Sigmoid colon (tissue), 7 donors: ENCODE results near the gene RNASE13. TPM values are rescaled to one million over a fixed set of nuclear protein-coding genes. Genes with fewer than 3 reads are reported as not detected.

Experiments
- DNase-seq: peaks from one replicate; pipeline ENCODE4 v3.0.0-alpha.2; 2019
- H3K27ac ChIP-seq, 4 donors: fragments of 200-600 bp; sonication (generic); one replicate each; pipeline ENCODE4 v1.5.1; 2016 to 2019; ENCODE audit warnings: mild to moderate bottlenecking in 1 of 4
- H3K27me3 ChIP-seq, 3 donors: fragments of 200-600 bp; sonication (generic); one replicate each; pipeline ENCODE4 v1.5.1; 2019; ENCODE audit warnings: mild to moderate bottlenecking in 1 of 3
- H3K36me3 ChIP-seq, 4 donors: fragments of 200-600 bp; sonication (generic); one replicate each; pipeline ENCODE4 v1.5.1; 2016 to 2019
- H3K4me1 ChIP-seq, 4 donors: fragments of 200-600 bp; sonication (generic); one replicate each; pipeline ENCODE4 v1.5.1; 2017 to 2019
- H3K4me3 ChIP-seq, 4 donors: fragments of 200-600 bp; sonication (generic); one replicate each; pipeline ENCODE4 v1.5.1; 2017 to 2019; ENCODE audit warnings: mild to moderate bottlenecking in 2 of 4, moderate library complexity in 1 of 4
- H3K9me3 ChIP-seq, 4 donors: fragments of 200-600 bp in 3 of 4; sonication (generic) in 3 of 4; one replicate each; pipeline versions ENCODE4 v1.5.1 to v1.6.1; 2013 to 2019
- CTCF ChIP-seq, 4 experiments: fragments of 450-650 bp in 3 of 4; fragments of 200-600 bp in 1 of 4; IDR thresholded peaks; one replicate each; pipeline ENCODE4 v1.5.1; 2016 to 2019; ENCODE audit warnings: antibody characterized with exemption in 4 of 4, mild to moderate bottlenecking in 3 of 4, moderate library complexity in 2 of 4
- EP300 ChIP-seq, 4 donors: sonication (generic); formaldehyde crosslinking; IDR thresholded peaks; one replicate each; pipeline ENCODE4 v1.6.1; 2017; ENCODE audit warnings: antibody characterized with exemption in 4 of 4
- POLR2A ChIP-seq, 2 donors: fragments of 450-650 bp; IDR thresholded peaks; one replicate each; pipeline ENCODE4 v1.6.1; 2016; ENCODE audit warnings: antibody characterized with exemption in 2 of 2, mild to moderate bottlenecking in 2 of 2, moderate library complexity in 2 of 2
- POLR2AphosphoS5 ChIP-seq, 4 donors: sonication (generic); formaldehyde crosslinking; IDR thresholded peaks; one replicate each; pipeline ENCODE4 v1.6.1; 2017; ENCODE audit warnings: antibody characterized with exemption in 4 of 4
- WGBS, 2 donors: extraction: QIAGEN DNeasy Blood & Tissue Kit; methylation state at CpG; one replicate each; pipeline ENCODE4 v1.1.7; 2013; 5-methylcytosine and 5-hydroxymethylcytosine counted together
- intact Hi-C: fragments of 100-400 bp; cut with DNase I; formaldehyde crosslinking; loops from one replicate; pipeline ENCODE4 v1.15.1; 2023
- polyA plus RNA-seq, 3 donors: library from polyadenylated mRNA; stranded (reverse); fragments of 200-250 nt; gene quantifications; one replicate each; pipeline ENCODE4 v1.2.3, GENCODE V29; 2013
- total RNA-seq, 4 donors: library from RNA; depleted of rRNA; stranded (reverse); fragments of >200 nt; gene quantifications; one replicate each; pipeline ENCODE4 v1.1.0, GENCODE V29; 2016
- donor health status: healthy with polysubstance abuse.
- donor health status: Bipolar disorder and iron deficiency.
- donor health status: healthy.

Gene RNASE13
- total and polyA plus RNA-seq, 7 donors: not detected

DNA sequence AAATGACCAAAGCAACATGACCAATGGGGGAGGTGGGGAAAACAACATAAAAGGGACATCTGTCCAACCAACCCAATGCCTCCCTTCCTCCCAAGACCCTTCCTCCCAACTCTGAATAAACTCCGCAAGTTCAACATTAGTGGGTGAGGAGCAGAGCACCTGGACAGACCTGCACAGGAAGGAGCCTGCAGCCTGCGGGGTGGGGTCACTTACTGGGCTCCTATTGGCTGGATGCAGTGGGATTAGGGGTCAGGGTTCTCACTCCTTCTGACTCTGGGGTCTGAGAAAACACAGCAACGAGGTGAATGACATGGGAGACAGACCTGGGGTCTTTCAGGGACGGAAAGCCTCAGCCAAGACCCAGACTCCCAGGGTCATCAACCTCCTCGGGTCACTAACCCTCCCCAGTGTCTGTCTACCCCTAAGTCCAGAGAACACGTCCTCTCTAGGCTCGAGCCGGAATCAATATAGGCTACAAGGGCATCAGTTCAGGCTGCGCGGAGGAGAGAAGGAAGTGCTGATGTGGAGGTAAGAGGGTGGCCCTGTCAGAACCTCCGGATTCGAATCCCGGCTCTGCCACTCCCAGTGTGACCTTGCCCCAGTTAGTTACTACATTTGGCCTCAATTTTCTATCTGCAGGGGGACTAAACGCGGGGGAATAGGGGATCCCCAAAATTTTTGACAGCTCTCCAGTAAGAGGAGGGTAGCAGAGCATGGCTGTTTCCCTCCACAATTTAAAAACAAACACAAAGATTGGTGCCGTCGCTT lies 10.6 kb downstream of the RNASE13 start:
- Histone ChIP-seq H3K4me1 (peaks cover 0 to 43% (median 35%) of the 10 kb centered on the region in 4 donors), H3K36me3 (peaks cover 14 to 38% (median 22%) of the 10 kb centered on the region in 4 donors), H3K4me3 (peak overlapping the region; percentile 84 to 96 (median 88)), H3K9me3 (no peaks in the 10 kb centered on the region), H3K27me3 (no peaks in the 10 kb centered on the region), H3K27ac (peak overlapping the region; percentile 93 to 95 (median 93))
- TF ChIP-seq CTCF (IDR thresholded peaks at IDR 0.05) (no peak), EP300 (IDR thresholded peaks at IDR 0.05) (no peak), POLR2A (IDR thresholded peaks at IDR 0.05) (no peak), POLR2AphosphoS5 (IDR thresholded peaks at IDR 0.05) (no peak)
- intact Hi-C loops: loop anchor here (2.0 kb wide), 2 partner anchors 15 to 47 kb away; partner anchors contain the start of gene ARHGEF40
- no peak for DNase-seq
- WGBS, 2 donors: 6 to 22% methylated on average over 17 of the region's 17 CpGs

- Histone ChIP-seq H3K9me3 (no peaks in the 10 kb centered on the region), H3K27ac (peak overlapping the region; percentile 93 to 95 (median 93)), H3K4me1 (peaks cover 0 to 43% (median 35%) of the 10 kb centered on the region in 4 donors), H3K36me3 (peaks cover 17 to 46% (median 29%) of the 10 kb centered on the region in 4 donors), H3K4me3 (peak overlapping the region; percentile 84 to 96 (median 88)), H3K27me3 (no peaks in the 10 kb centered on the region)
- no peak for DNase-seq
- TF ChIP-seq EP300 (IDR thresholded peaks at IDR 0.05) (no peak), CTCF (IDR thresholded peaks at IDR 0.05) (no peak), POLR2AphosphoS5 (IDR thresholded peaks at IDR 0.05) (no peak), POLR2A (IDR thresholded peaks at IDR 0.05) (no peak)
- WGBS, 2 donors: 61 to 71% methylated on average over 7 of the region's 7 CpGs
- intact Hi-C loops: no loop called here
These were observed 11.4 kb downstream of the RNASE13 start for GRCh38 chr14:21023174-21023573.

DNA sequence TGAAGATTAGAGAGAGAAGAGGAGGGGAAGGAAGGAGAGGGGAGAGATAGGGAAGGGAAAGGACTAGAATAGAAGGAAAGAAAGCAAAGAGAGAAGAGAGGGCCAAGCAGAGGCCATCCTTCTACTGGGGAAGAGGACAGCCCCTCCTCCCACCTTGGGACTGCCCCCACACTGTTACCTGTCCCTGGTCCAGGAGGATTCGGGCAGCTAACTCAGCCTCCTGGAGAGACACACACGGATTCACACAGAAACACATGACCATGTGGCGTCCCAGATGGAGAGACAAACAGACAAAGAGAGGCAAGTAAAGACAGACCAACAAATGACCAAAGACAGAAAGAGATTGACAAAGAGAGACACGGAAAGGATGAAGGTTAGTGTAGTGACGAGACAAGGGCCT lies 11.9 kb downstream of the RNASE13 start:
- DNase-seq: no peak
- WGBS, 2 donors: 82 to 89% methylated on average over 5 of the region's 5 CpGs
- peak overlapping the region in 3 of 4 donors; percentile 84 to 91 (median 85) for H3K4me3 ChIP-seq

DNA sequence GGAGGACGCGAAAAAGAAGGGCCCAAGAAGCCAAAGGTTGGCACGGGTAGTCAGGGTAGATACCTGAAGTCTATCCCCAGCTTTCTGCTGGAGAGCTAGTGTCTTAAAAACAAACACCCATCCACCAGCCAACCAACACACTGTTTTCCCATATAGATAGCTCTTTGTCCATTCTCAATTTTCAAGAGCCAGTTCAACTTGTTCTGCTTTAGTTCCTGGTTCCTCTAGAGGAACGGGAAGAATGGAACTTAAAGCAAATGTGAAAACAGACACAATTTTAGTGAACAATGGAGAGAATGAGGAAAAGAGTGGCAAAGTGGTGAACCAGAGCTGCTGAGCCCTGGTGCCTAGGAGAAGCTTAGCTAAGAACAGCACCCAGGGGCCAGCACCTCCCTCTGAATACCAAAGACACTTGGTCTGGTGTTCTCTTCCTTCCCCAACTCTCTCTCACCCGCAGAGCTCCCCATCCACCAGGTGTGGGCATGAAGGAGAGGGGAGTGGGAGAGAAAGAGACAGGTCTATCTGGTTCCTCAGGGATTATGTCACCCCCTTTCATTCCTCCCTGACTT lies 13.5 kb downstream of the RNASE13 start:
- WGBS, 2 donors: 68 to 88% methylated on average over 5 of the region's 5 CpGs
- TF ChIP-seq POLR2AphosphoS5 (IDR thresholded peaks at IDR 0.05): no peak
- no peak for TF ChIP-seq CTCF (IDR thresholded peaks at IDR 0.05)
- no peak for TF ChIP-seq EP300 (IDR thresholded peaks at IDR 0.05)
- TF ChIP-seq POLR2A (IDR thresholded peaks at IDR 0.05): no peak

More for the DNA sequence above, 11.9 kb downstream of the RNASE13 start:
- no peaks in the 10 kb centered on the region for H3K9me3 ChIP-seq
- no peak for TF ChIP-seq POLR2AphosphoS5 (IDR thresholded peaks at IDR 0.05)
- no peak for TF ChIP-seq POLR2A (IDR thresholded peaks at IDR 0.05)
- no peak for TF ChIP-seq CTCF (IDR thresholded peaks at IDR 0.05)
- TF ChIP-seq EP300 (IDR thresholded peaks at IDR 0.05): no peak
- peaks cover 17 to 51% (median 33%) of the 10 kb centered on the region in 4 donors for H3K36me3 ChIP-seq
- no peaks in the 10 kb centered on the region for H3K27me3 ChIP-seq
- intact Hi-C loops: no loop called here
- H3K4me1 ChIP-seq: peaks cover 0 to 43% (median 35%) of the 10 kb centered on the region in 4 donors
- peak overlapping the region; percentile 93 to 95 (median 93) for H3K27ac ChIP-seq

More for the DNA sequence above, 13.5 kb downstream of the RNASE13 start:
- intact Hi-C loops: no loop called here
- DNase-seq: no peak
- Histone ChIP-seq H3K27ac (peak overlapping the region in 1 of 4 donors; percentile 13), H3K36me3 (peaks cover 17 to 64% (median 36%) of the 10 kb centered on the region in 4 donors), H3K9me3 (no peaks in the 10 kb centered on the region), H3K4me1 (peaks cover 0 to 31% (median 27%) of the 10 kb centered on the region in 4 donors), H3K27me3 (no peaks in the 10 kb centered on the region), H3K4me3 (no peak overlapping the region)
